Transverse colon (tissue), 4 donors: Measurements from ENCODE around the gene GALNT18. TPM values are rescaled to one million over a fixed set of nuclear protein-coding genes. Genes with fewer than 3 reads are reported as not detected.

Experiments
- DNase-seq: peaks from one replicate; pipeline ENCODE4 v3.0.0-alpha.2; 2019
- H3K27ac ChIP-seq, 4 donors: fragments of 200-600 bp; sonication (generic); 2 replicates each; pipeline ENCODE4 v1.5.1; 2016 to 2018; ENCODE audit warnings: inconsistent platforms in 4 of 4
- H3K27me3 ChIP-seq: fragments of 200-600 bp; sonication (generic); 2 replicates; pipeline ENCODE4 v1.5.1; 2017; ENCODE audit warnings: inconsistent platforms
- H3K36me3 ChIP-seq, 4 donors: fragments of 200-600 bp; sonication (generic); 2 replicates each; pipeline ENCODE4 v1.5.1; 2017 to 2019; ENCODE audit warnings: inconsistent platforms in 4 of 4
- H3K4me1 ChIP-seq, 4 donors: fragments of 200-600 bp; sonication (generic); 2 replicates each; pipeline ENCODE4 v1.5.1; 2017 to 2020; ENCODE audit warnings: inconsistent platforms in 4 of 4
- H3K4me3 ChIP-seq, 4 donors: fragments of 200-600 bp; sonication (generic); 1 replicate in 1 of 4; 2 replicates in 3 of 4; pipeline versions ENCODE4 v1.5.1 to v1.6.1; 2017 to 2019; ENCODE audit warnings: inconsistent platforms in 4 of 4
- H3K9me3 ChIP-seq, 2 donors: fragments of 200-600 bp; sonication (generic); 2 replicates each; pipeline ENCODE4 v1.5.1; 2017 to 2019; ENCODE audit warnings: inconsistent platforms in 2 of 2
- CTCF ChIP-seq, 5 experiments: fragments of 200-600 bp in 3 of 5; fragments of 450-650 bp in 2 of 5; sonication (generic) in 3 of 5; IDR thresholded peaks; 1 replicate in 2 of 5; 2 replicates in 3 of 5; pipeline ENCODE4 v1.5.1; 2016 to 2017; ENCODE audit warnings: antibody characterized with exemption in 5 of 5, inconsistent platforms in 3 of 5, mild to moderate bottlenecking in 2 of 5, moderate library complexity in 1 of 5
- EP300 ChIP-seq: sonication (generic); formaldehyde crosslinking; IDR thresholded peaks from one replicate; pipeline ENCODE4 v1.6.1; 2017; ENCODE audit warnings: antibody characterized with exemption, low read depth
- POLR2A ChIP-seq: fragments of 450-650 bp; IDR thresholded peaks from one replicate; pipeline ENCODE4 v1.6.1; 2016; ENCODE audit warnings: antibody characterized with exemption, mild to moderate bottlenecking, moderate library complexity
- POLR2AphosphoS5 ChIP-seq, 3 donors: sonication (generic); formaldehyde crosslinking; IDR thresholded peaks; one replicate each; pipeline ENCODE4 v1.6.1; 2016; ENCODE audit warnings: antibody characterized with exemption in 3 of 3
- WGBS, 2 donors: methylation state at CpG; one replicate each; pipeline ENCODE4 v1.1.5; 2018; ENCODE audit warnings: low coverage in 1 of 2; 5-methylcytosine and 5-hydroxymethylcytosine counted together
- in situ Hi-C, 4 donors: fragments of 200-750 bp; cut with MboI; loops; one replicate each; pipeline versions ENCODE4 v1.15.0 to v1.15.1; 2017; ENCODE audit warnings: low sequenced_read_pairs in 3 of 4, low pct_ligation_motif_present in 1 of 4, low pct_unique_long_range_greater_than_20kb in 1 of 4
- intact Hi-C: fragments of 100-400 bp; cut with DNase I; formaldehyde crosslinking; loops from one replicate; pipeline ENCODE4 v1.15.1; 2023; ENCODE audit warnings: low total_unique reads
- total RNA-seq, 4 donors: library from RNA; depleted of rRNA; stranded (reverse); fragments of >200 nt; gene quantifications; one replicate each; pipeline ENCODE4 v1.1.0, GENCODE V29; 2016

The GALNT18 gene
- total RNA-seq, 4 donors from 2014 or later: 5.6 to 22.1 (median 8.4) TPM

GRCh38 chr11:11588243-11588642, 33.6 kb downstream of the GALNT18 start:
- intact Hi-C loops (no loop called here), in situ Hi-C loops (no loop called here)
- no peak for DNase-seq
- Histone ChIP-seq H3K27me3 (no peaks in the 10 kb centered on the region), H3K27ac (no peak overlapping the region), H3K9me3 (no peaks in the 10 kb centered on the region), H3K36me3 (no peaks in the 10 kb centered on the region), H3K4me3 (no peak overlapping the region), H3K4me1 (peaks cover 0 to 5% (median 0%) of the 10 kb centered on the region in 4 donors)
- 78 to 100% methylated on average over 1 to 2 of the region's 2 CpGs for whole genome bisulfite sequencing, 2 donors
- no peak for TF ChIP-seq CTCF (IDR thresholded peaks at IDR 0.05)
- no peak for TF ChIP-seq EP300

- H3K4me3 ChIP-seq: no peak overlapping the region
- H3K27me3 ChIP-seq: no peaks in the 10 kb centered on the region
- in situ Hi-C loops: no loop called here
- H3K9me3 ChIP-seq: no peaks in the 10 kb centered on the region
- DNase-seq: no peak
- TF ChIP-seq POLR2AphosphoS5 (IDR thresholded peaks at IDR 0.05): no peak
- no peak for TF ChIP-seq CTCF (IDR thresholded peaks at IDR 0.05)
- H3K4me1 ChIP-seq: peaks cover 0 to 5% (median 0%) of the 10 kb centered on the region in 4 donors
- H3K27ac ChIP-seq: no peak overlapping the region
- H3K36me3 ChIP-seq: no peaks in the 10 kb centered on the region
- 84% methylated on average over 4 of the region's 4 CpGs; no CpG with 5 or more reads in 1 of the 2 donors for WGBS, 2 donors
- intact Hi-C loops: no loop called here
These were observed 34.7 kb downstream of the GALNT18 start for GRCh38 chr11:11587122-11587521.

DNA sequence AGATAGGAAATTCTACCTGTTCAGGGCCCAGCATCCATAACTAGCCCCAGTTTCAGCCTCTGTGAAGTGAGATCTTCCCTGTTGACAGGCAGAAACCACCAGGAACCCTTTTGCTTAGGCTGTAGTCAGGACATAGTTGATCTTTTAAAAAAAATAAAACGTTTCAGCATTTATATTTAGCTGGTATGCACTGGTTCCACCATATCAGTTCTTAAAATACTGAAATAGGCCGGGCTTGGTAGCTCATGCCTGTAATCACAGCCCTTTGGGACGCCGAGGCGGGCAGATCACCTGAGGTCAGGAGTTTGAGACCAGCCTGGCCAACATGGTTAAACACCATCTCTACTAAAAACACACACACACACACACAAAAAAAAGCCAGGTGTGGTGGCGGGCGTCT, 35.3 kb downstream of the GALNT18 start:
- TF ChIP-seq POLR2AphosphoS5 (IDR thresholded peaks at IDR 0.05) (no peak), POLR2A (no peak), CTCF (IDR thresholded peaks at IDR 0.05) (no peak), EP300 (no peak)
- intact Hi-C loops (no loop called here), in situ Hi-C loops (no loop called here)
- Histone ChIP-seq H3K27me3 (no peaks in the 10 kb centered on the region), H3K36me3 (no peaks in the 10 kb centered on the region), H3K4me3 (no peak overlapping the region), H3K27ac (no peak overlapping the region), H3K9me3 (no peaks in the 10 kb centered on the region), H3K4me1 (peaks cover 0 to 5% (median 1%) of the 10 kb centered on the region in 4 donors)
- DNase-seq: no peak
- WGBS, 2 donors: 75 to 81% methylated on average over 2 to 7 of the region's 7 CpGs

- Histone ChIP-seq H3K4me1 (peaks cover 0 to 7% (median 1%) of the 10 kb centered on the region in 4 donors), H3K27me3 (no peaks in the 10 kb centered on the region), H3K4me3 (no peak overlapping the region), H3K9me3 (no peaks in the 10 kb centered on the region), H3K36me3 (no peaks in the 10 kb centered on the region), H3K27ac (peak overlapping the region in 1 of 4 donors; percentile 33)
- intact Hi-C loops (no loop called here), in situ Hi-C loops (no loop called here)
- 83 to 93% methylated on average over 1 of the region's 1 CpG for WGBS, 2 donors
- DNase-seq: no peak
- TF ChIP-seq CTCF (IDR thresholded peaks at IDR 0.05) (no peak), POLR2AphosphoS5 (IDR thresholded peaks at IDR 0.05) (no peak), POLR2A (no peak), EP300 (no peak)
These were observed 36.9 kb downstream of the GALNT18 start for GRCh38 chr11:11584937-11585336.
